A549 (cell line): ENCODE results near the gene STPG2.

Experiments
- CHD4 ChIP-seq: fragments of 200-600 bp; sonication (generic); IDR thresholded peaks from 2 replicates; pipeline ENCODE4 v1.6.1; 2016; ENCODE audit warnings: antibody characterized with exemption, mild to moderate bottlenecking, borderline replicate concordance
- EHMT2 ChIP-seq: fragments of 200-600 bp; sonication (generic); IDR thresholded peaks from 2 replicates; pipeline ENCODE4 v1.6.1; 2016; ENCODE audit warnings: antibody characterized with exemption, low read depth, mild to moderate bottlenecking, moderate library complexity
- ELK1 ChIP-seq: fragments of 150-350 bp; IDR thresholded peaks from 2 replicates; pipeline ENCODE4 v1.6.1; 2014; ENCODE audit warnings: low read depth, mild to moderate bottlenecking, low read length
- EP300 ChIP-seq, 2 experiments: fragments of >200 bp; sonication (Bioruptor Twin); formaldehyde crosslinking; IDR thresholded peaks; 2 replicates in 1 of 2; 3 replicates in 1 of 2; pipeline ENCODE4 v1.6.1; 2016 to 2017
- HDAC2 ChIP-seq: fragments of 200-600 bp; sonication (generic); IDR thresholded peaks from 2 replicates; pipeline ENCODE4 v1.6.1; 2016
- JUN ChIP-seq, 2 experiments: fragments of >200 bp; sonication (Bioruptor Twin); formaldehyde crosslinking; IDR thresholded peaks; 2 replicates in 1 of 2; 3 replicates in 1 of 2; pipeline ENCODE4 v1.6.1; 2016 to 2017
- MAFK ChIP-seq: fragments of 450-650 bp; IDR thresholded peaks from 2 replicates; pipeline ENCODE4 v1.6.1; 2014; ENCODE audit not compliant: partially characterized antibody
- POLR2A ChIP-seq: IDR thresholded peaks from 2 replicates; pipeline ENCODE4 v1.6.1; 2012; ENCODE audit warnings: mild to moderate bottlenecking, low read length
- TF ChIP-seq, protein P1 (sequence below): fragments of >200 bp; sonication (Bioruptor Twin); formaldehyde crosslinking; IDR thresholded peaks from 3 replicates; pipeline ENCODE4 v1.5.1; 2016

DNA sequence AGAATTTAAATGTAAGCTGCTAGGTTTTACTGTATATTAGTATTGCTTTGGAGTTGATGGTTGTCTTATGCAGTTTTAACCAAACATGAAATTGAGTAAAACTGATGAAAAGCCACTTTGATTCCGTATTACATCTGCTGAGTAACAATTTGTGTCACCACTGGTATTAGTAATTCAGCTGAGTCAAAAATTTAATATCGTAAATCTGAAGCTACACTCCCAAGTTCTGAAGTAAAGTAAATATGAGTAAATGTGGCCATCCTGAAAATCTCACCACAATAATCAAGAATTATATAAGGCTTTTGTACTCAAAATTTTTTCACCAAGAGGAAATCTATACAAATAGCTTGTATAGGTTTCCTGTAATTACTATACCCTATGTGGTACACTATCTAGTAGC is 142.3 kb downstream of the STPG2 start:
- TF ChIP-seq HDAC2 (no peak), CHD4 (no peak), JUN (IDR thresholded peaks at IDR 0.05) (no peak), POLR2A (no peak), EP300 (IDR thresholded peaks at IDR 0.05) (no peak), ELK1 (no peak), EHMT2 (no peak), MAFK (no peak)
- TF ChIP-seq, protein P1, sequence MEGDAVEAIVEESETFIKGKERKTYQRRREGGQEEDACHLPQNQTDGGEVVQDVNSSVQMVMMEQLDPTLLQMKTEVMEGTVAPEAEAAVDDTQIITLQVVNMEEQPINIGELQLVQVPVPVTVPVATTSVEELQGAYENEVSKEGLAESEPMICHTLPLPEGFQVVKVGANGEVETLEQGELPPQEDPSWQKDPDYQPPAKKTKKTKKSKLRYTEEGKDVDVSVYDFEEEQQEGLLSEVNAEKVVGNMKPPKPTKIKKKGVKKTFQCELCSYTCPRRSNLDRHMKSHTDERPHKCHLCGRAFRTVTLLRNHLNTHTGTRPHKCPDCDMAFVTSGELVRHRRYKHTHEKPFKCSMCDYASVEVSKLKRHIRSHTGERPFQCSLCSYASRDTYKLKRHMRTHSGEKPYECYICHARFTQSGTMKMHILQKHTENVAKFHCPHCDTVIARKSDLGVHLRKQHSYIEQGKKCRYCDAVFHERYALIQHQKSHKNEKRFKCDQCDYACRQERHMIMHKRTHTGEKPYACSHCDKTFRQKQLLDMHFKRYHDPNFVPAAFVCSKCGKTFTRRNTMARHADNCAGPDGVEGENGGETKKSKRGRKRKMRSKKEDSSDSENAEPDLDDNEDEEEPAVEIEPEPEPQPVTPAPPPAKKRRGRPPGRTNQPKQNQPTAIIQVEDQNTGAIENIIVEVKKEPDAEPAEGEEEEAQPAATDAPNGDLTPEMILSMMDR, result no peak
